ENCODE results near the gene ZMAT1. TPM values are rescaled to one million over a fixed set of nuclear protein-coding genes. Genes with fewer than 3 reads are reported as not detected.

Gene ZMAT1
- total and polyA plus RNA-seq, 4 donors, result 1.1 to 3.9 (median 2.3) TPM

GRCh38 chrX:101956556-101956955, 24.7 kb upstream of the ZMAT1 start:
- 29% methylated on average over 2 of the region's 2 CpGs for WGBS
- TF ChIP-seq JUND (IDR thresholded peaks at IDR 0.05), result no peak
- no peak for TF ChIP-seq RAD21 (IDR thresholded peaks at IDR 0.05)
- TF ChIP-seq, protein P1, sequence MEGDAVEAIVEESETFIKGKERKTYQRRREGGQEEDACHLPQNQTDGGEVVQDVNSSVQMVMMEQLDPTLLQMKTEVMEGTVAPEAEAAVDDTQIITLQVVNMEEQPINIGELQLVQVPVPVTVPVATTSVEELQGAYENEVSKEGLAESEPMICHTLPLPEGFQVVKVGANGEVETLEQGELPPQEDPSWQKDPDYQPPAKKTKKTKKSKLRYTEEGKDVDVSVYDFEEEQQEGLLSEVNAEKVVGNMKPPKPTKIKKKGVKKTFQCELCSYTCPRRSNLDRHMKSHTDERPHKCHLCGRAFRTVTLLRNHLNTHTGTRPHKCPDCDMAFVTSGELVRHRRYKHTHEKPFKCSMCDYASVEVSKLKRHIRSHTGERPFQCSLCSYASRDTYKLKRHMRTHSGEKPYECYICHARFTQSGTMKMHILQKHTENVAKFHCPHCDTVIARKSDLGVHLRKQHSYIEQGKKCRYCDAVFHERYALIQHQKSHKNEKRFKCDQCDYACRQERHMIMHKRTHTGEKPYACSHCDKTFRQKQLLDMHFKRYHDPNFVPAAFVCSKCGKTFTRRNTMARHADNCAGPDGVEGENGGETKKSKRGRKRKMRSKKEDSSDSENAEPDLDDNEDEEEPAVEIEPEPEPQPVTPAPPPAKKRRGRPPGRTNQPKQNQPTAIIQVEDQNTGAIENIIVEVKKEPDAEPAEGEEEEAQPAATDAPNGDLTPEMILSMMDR (IDR thresholded peaks at IDR 0.05; ENCODE audit: low read depth, low read length, missing input control), result no peak
- no peak for TF ChIP-seq FOXA1 (IDR thresholded peaks at IDR 0.05)
- TF ChIP-seq HNF4G (IDR thresholded peaks at IDR 0.05), result no peak
- no peak for TF ChIP-seq NR2F2 (IDR thresholded peaks at IDR 0.05)
- TF ChIP-seq, protein P2, sequence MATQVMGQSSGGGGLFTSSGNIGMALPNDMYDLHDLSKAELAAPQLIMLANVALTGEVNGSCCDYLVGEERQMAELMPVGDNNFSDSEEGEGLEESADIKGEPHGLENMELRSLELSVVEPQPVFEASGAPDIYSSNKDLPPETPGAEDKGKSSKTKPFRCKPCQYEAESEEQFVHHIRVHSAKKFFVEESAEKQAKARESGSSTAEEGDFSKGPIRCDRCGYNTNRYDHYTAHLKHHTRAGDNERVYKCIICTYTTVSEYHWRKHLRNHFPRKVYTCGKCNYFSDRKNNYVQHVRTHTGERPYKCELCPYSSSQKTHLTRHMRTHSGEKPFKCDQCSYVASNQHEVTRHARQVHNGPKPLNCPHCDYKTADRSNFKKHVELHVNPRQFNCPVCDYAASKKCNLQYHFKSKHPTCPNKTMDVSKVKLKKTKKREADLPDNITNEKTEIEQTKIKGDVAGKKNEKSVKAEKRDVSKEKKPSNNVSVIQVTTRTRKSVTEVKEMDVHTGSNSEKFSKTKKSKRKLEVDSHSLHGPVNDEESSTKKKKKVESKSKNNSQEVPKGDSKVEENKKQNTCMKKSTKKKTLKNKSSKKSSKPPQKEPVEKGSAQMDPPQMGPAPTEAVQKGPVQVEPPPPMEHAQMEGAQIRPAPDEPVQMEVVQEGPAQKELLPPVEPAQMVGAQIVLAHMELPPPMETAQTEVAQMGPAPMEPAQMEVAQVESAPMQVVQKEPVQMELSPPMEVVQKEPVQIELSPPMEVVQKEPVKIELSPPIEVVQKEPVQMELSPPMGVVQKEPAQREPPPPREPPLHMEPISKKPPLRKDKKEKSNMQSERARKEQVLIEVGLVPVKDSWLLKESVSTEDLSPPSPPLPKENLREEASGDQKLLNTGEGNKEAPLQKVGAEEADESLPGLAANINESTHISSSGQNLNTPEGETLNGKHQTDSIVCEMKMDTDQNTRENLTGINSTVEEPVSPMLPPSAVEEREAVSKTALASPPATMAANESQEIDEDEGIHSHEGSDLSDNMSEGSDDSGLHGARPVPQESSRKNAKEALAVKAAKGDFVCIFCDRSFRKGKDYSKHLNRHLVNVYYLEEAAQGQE (IDR thresholded peaks at IDR 0.05), result no peak
- TF ChIP-seq FOXA2 (IDR thresholded peaks at IDR 0.05), result no peak
- TF ChIP-seq, protein P3, sequence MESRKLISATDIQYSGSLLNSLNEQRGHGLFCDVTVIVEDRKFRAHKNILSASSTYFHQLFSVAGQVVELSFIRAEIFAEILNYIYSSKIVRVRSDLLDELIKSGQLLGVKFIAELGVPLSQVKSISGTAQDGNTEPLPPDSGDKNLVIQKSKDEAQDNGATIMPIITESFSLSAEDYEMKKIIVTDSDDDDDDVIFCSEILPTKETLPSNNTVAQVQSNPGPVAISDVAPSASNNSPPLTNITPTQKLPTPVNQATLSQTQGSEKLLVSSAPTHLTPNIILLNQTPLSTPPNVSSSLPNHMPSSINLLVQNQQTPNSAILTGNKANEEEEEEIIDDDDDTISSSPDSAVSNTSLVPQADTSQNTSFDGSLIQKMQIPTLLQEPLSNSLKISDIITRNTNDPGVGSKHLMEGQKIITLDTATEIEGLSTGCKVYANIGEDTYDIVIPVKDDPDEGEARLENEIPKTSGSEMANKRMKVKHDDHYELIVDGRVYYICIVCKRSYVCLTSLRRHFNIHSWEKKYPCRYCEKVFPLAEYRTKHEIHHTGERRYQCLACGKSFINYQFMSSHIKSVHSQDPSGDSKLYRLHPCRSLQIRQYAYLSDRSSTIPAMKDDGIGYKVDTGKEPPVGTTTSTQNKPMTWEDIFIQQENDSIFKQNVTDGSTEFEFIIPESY (IDR thresholded peaks at IDR 0.05), result no peak
- no peak for TF ChIP-seq EGR1 (IDR thresholded peaks at IDR 0.05; ENCODE audit: low read depth in 2 of 2)
- no peak for TF ChIP-seq MAX (IDR thresholded peaks at IDR 0.05)
- no peak for TF ChIP-seq RXRA (IDR thresholded peaks at IDR 0.05)
- TF ChIP-seq TAF1 (conservative IDR thresholded peaks at IDR 0.05), result no peak
- TF ChIP-seq, protein P4, sequence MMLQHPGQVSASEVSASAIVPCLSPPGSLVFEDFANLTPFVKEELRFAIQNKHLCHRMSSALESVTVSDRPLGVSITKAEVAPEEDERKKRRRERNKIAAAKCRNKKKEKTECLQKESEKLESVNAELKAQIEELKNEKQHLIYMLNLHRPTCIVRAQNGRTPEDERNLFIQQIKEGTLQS (IDR thresholded peaks at IDR 0.05), result no peak
- Histone ChIP-seq H3K4me3 (ENCODE audit: low read depth in 1 of 3, low read length in 3 of 3) (no peak overlapping the region), H3K9me3 (ENCODE audit: control insufficient read depth in 4 of 4, low read length in 3 of 4) (no peaks in the 10 kb centered on the region), H3K9ac (ENCODE audit: low read depth in 1 of 2, low read length in 2 of 2) (no peak overlapping the region), H3K36me3 (ENCODE audit: control insufficient read depth in 4 of 4, insufficient read depth in 3 of 4, low read depth in 1 of 4, low read length in 3 of 4) (no peaks in the 10 kb centered on the region), H3K4me1 (ENCODE audit: control insufficient read depth in 4 of 4, insufficient read depth in 4 of 4, low read length in 3 of 4) (no peaks in the 10 kb centered on the region), H3K27me3 (ENCODE audit: control insufficient read depth in 4 of 4, insufficient read depth in 4 of 4, low read length in 3 of 4) (no peaks in the 10 kb centered on the region), H3K27ac (ENCODE audit: low read depth in 1 of 2, low read length in 2 of 2) (no peak overlapping the region)
- no peak for DNase-seq (ENCODE audit: low spot score)

DNA sequence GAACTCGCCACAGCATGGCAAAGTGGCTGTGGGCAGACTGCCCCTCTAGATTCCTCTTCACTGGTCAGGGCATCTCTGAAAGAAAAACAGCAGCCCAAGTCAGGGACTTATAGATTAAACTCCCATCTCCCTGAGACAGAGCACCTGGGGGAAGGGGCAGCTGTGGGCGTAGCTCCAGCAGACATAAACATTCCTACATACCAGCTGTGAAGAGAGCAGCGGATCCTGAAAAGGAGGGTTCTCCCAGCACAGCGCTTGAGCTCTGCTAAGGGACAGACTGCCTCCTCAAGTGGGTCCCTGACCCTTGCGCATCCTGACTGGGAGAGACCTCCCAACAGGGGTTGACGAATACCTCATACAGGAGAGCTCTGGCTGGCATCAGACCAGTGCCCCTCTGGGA, 18.8 kb upstream of the ZMAT1 start:
- 74% methylated on average over 6 of the region's 6 CpGs for WGBS
- H3K4me1 ChIP-seq (ENCODE audit: control insufficient read depth in 4 of 4, insufficient read depth in 4 of 4, low read length in 3 of 4), result no peaks in the 10 kb centered on the region
- H3K36me3 ChIP-seq (ENCODE audit: control insufficient read depth in 4 of 4, insufficient read depth in 3 of 4, low read depth in 1 of 4, low read length in 3 of 4), result no peaks in the 10 kb centered on the region
- H3K27ac ChIP-seq (ENCODE audit: low read depth in 1 of 2, low read length in 2 of 2), result no peak overlapping the region
- no peak overlapping the region for H3K9ac ChIP-seq (ENCODE audit: low read depth in 1 of 2, low read length in 2 of 2)
- DNase-seq (ENCODE audit: low spot score), result no peak
- no peaks in the 10 kb centered on the region for H3K9me3 ChIP-seq (ENCODE audit: control insufficient read depth in 4 of 4, low read length in 3 of 4)
- no peak overlapping the region for H3K4me3 ChIP-seq (ENCODE audit: low read depth in 1 of 3, low read length in 3 of 3)
- H3K27me3 ChIP-seq (ENCODE audit: control insufficient read depth in 4 of 4, insufficient read depth in 4 of 4, low read length in 3 of 4), result peaks cover 0 to 4% (median 0%) of the 10 kb centered on the region in 4 donors
- no peak for TF ChIP-seq EGR1 (IDR thresholded peaks at IDR 0.05; ENCODE audit: low read depth in 2 of 2)
- TF ChIP-seq, protein P3 (IDR thresholded peaks at IDR 0.05), result no peak
- no peak for TF ChIP-seq YY1 (IDR thresholded peaks at IDR 0.05)
- TF ChIP-seq, protein P2 (IDR thresholded peaks at IDR 0.05), result no peak
- no peak for TF ChIP-seq SP1 (IDR thresholded peaks at IDR 0.05)
- no peak for TF ChIP-seq JUND (IDR thresholded peaks at IDR 0.05)
- TF ChIP-seq RXRA (IDR thresholded peaks at IDR 0.05), result no peak
- TF ChIP-seq TAF1 (conservative IDR thresholded peaks at IDR 0.05), result no peak
- no peak for TF ChIP-seq HNF4G (IDR thresholded peaks at IDR 0.05)
- no peak for TF ChIP-seq RAD21 (IDR thresholded peaks at IDR 0.05)
- no peak for TF ChIP-seq FOXA2 (IDR thresholded peaks at IDR 0.05)
- TF ChIP-seq NR2F2 (IDR thresholded peaks at IDR 0.05), result no peak
- no peak for TF ChIP-seq HNF4A (conservative IDR thresholded peaks at IDR 0.05)
- no peak for TF ChIP-seq FOXA1 (IDR thresholded peaks at IDR 0.05)
- no peak for TF ChIP-seq MAX (IDR thresholded peaks at IDR 0.05)

Measured in liver (tissue), 9 donors.